ENCODE results near the gene IGHMBP2. TPM values are rescaled to one million over a fixed set of nuclear protein-coding genes. Genes with fewer than 3 reads are reported as not detected.

Gene IGHMBP2
- total RNA-seq, 1 experiment from 2014 or later = 19.3 TPM

DNA sequence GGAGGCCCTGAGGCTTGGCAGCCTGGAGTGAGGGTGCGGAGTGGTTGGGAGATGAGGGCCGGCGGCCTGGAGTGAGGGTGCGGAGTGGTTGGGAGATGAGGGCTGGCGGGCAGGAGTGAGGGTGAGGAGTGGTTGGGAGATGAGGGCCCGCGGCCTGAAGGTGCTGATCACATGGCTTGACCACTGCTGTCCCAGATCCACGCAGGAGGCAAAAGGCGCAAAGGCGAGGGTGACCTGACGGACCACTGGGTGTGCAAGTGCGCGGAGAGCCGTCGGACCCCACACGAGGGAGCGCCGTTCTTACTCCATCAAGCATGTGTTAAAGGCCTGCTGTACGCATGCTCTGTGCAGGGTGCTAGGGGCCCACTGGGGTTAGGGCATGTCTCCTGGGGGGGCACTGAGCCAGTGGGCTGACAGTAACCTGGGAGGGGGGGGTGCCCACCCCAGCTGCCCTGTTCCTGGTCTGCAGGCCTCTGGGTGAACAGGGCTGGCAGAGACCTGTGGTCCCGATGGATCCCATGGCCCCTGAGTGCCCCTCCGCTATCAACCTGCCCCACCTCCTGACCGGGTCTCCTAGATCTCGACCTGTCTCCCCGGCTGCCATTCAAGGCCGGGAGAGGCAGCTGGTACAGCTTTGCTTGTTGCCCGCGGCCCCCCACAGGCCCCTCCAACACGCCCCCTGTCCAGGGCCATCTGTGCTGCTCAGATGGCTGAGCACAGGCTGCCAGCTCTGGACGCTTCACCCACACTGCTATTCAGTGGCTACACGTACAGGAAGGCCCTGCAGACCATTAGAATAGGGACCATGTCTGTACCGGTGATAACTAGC lies 56.0 kb downstream of the IGHMBP2 start:
- Histone ChIP-seq H3K27ac (ENCODE audit: low read depth, low read length) (no peak overlapping the region), H3K9ac (ENCODE audit: low read length) (no peak overlapping the region), H3K4me3 (replicated peaks in 1 of 2; ENCODE audit: low read depth in 1 of 2, low read length in 2 of 2) (no peak overlapping the region), H3K27me3 (ENCODE audit: insufficient read depth, low read length) (no peaks in the 10 kb centered on the region), H3K9me2 (ENCODE audit: insufficient read depth) (no peaks in the 10 kb centered on the region), H3K4me2 (ENCODE audit: low read length) (no peak overlapping the region), H3K79me2 (ENCODE audit: insufficient read depth, low read length) (no peaks in the 10 kb centered on the region), H2AFZ (ENCODE audit: low read depth, low read length, poor library complexity, severe bottlenecking) (no peak overlapping the region), H3K9me3 (ENCODE audit: control insufficient read depth in 1 of 2, insufficient read depth in 1 of 2, low read depth in 1 of 2, low read length in 2 of 2) (peaks cover 0 to 3% of the 10 kb centered on the region in 2 experiments; a peak in 1 of 4 replicates), H3K36me3 (ENCODE audit: control insufficient read depth in 1 of 2, insufficient read depth in 2 of 2, low read length in 2 of 2) (no peaks in the 10 kb centered on the region), H4K20me1 (ENCODE audit: insufficient read depth) (no peaks in the 10 kb centered on the region), H3K4me1 (ENCODE audit: control insufficient read depth in 1 of 2, insufficient read depth in 2 of 2, low read length in 2 of 2) (no peaks in the 10 kb centered on the region; a peak in 1 of 4 replicates)
- ChIA-PET POLR2A (no interaction called here), RAD21 (ENCODE audit: low non-redundant PET in 1 of 2, low total read pairs in 2 of 2, uncharacterized antibody in 2 of 2, unreplicated experiment in 2 of 2) (no interaction called here), CTCF (interaction anchor here (1.2 kb wide), 1 partner anchor 84 kb away, joined by 3 read pairs; no protein-coding TSS in a partner anchor)
- no peak for TF ChIP-seq TCF7L2 (IDR thresholded peaks at IDR 0.05; ENCODE audit: borderline replicate concordance, extremely low read depth, insufficient read depth, insufficient read length)
- no peak for TF ChIP-seq SIN3A (IDR thresholded peaks at IDR 0.05; ENCODE audit: low read depth)
- TF ChIP-seq EZH2 (IDR thresholded peaks at IDR 0.05) = no peak
- no peak for TF ChIP-seq ELF1 (IDR thresholded peaks at IDR 0.05; ENCODE audit: borderline replicate concordance, low read depth)
- no peak for TF ChIP-seq SP1 (IDR thresholded peaks at IDR 0.05; ENCODE audit: low read depth)
- TF ChIP-seq, protein P1, sequence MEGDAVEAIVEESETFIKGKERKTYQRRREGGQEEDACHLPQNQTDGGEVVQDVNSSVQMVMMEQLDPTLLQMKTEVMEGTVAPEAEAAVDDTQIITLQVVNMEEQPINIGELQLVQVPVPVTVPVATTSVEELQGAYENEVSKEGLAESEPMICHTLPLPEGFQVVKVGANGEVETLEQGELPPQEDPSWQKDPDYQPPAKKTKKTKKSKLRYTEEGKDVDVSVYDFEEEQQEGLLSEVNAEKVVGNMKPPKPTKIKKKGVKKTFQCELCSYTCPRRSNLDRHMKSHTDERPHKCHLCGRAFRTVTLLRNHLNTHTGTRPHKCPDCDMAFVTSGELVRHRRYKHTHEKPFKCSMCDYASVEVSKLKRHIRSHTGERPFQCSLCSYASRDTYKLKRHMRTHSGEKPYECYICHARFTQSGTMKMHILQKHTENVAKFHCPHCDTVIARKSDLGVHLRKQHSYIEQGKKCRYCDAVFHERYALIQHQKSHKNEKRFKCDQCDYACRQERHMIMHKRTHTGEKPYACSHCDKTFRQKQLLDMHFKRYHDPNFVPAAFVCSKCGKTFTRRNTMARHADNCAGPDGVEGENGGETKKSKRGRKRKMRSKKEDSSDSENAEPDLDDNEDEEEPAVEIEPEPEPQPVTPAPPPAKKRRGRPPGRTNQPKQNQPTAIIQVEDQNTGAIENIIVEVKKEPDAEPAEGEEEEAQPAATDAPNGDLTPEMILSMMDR (IDR thresholded peaks at IDR 0.05 in 2 of 3, conservative IDR thresholded peaks at IDR 0.05 in 1 of 3; ENCODE audit: borderline replicate concordance in 1 of 3, insufficient read depth in 1 of 3, low read depth in 2 of 3, low read length in 2 of 3) = no peak
- no peak for TF ChIP-seq SRF (IDR thresholded peaks at IDR 0.05; ENCODE audit: low read depth)
- TF ChIP-seq EGR1 (IDR thresholded peaks at IDR 0.05; ENCODE audit: low read depth) = no peak
- TF ChIP-seq CBX3 (IDR thresholded peaks at IDR 0.05; ENCODE audit: low read depth) = no peak
- no peak for TF ChIP-seq POLR2AphosphoS5 (IDR thresholded peaks at IDR 0.05; ENCODE audit: low read depth, low read length)
- no peak for TF ChIP-seq JUND (IDR thresholded peaks at IDR 0.05)
- no TSS peak for BruUV-seq (replicated peaks)
- intact Hi-C loops (cut with micrococcal nuclease) = loop anchor here (10.0 kb wide), 1 partner anchor 85 kb away; the partner anchor contains the start of gene TPCN2
- ATAC-seq = no peak
- no peak for DNase-seq (ENCODE audit: low read depth, low spot score)

Data from HCT116 (cell line).